Stimulated activated CD8-positive, alpha-beta memory T cell treated with anti-CD3 and anti-CD28 coated beads, Interleukin-4, amount 100 ng/mL, for 4 hours (primary cell): Measurements from ENCODE around the gene SPATA17.
"Not testable (repeated sequence)": the region's sequence is repeated elsewhere in the genome, so short reads cannot be mapped to it uniquely, and the experiment has no call there.

Experiments used
- DNase-seq, 2 donors: peaks; one replicate each; pipeline ENCODE4 v3.0.0-alpha.2; 2020; ENCODE audit warnings: low read depth in 2 of 2, low spot score in 1 of 2

SPATA17 gene

GRCh38 chr1:217630711-217631591 is at the start of gene SPATA17, which contains the start of gene GPATCH2:
TSS of gene SPATA17 (plus strand) at chr1:217631344. CDS start at chr1:217631379, 35 bp downstream.
TSS of gene GPATCH2 (minus strand) at chr1:217631090. CDS start at chr1:217630971, 119 bp downstream.
- DNase-seq = peak; percentile 32 to 47

DNA sequence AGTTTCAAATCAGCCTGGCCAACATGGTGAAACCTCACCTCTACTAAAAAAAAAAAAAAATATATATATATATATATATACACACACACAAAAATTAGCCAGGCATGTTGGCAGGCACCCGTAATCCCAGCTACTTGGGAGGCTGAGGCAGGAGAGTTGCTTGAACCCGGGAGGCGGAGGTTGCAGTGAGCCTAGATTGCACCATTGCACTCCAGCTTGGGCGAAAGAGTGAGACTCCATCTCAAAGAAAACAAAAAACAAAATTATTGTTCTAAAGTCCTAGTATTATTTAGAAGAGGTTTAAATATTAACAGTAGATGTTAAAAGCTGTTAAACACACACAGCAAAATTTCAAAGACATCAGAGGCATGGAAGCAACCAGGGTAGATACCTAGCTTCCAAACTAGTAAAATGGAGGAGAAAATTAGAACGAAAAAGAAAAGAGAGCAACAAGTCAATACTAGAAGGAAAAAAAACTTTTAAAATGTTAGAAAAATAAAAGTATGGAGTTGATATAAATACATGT is 46.8 kb upstream of the SPATA17 start:
- DNase-seq = not testable (repeated sequence)

DNA sequence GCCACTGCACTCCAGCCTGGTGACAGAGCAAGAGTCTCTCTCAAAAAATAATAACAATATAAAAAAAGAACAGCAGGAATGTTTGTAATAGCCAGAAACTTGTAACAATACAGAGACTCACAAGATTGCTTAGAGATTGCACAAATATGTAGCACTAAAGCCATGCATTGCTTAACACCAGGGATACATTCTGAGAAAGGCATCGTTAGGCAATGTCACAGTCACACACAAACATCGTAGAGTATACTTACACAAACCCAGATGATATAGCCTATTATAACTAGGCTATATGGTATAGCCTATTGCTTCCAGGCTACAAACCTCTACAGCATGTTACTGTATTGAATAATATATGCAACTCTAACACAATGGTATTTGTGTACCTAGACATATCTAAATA is 45.6 kb upstream of the SPATA17 start:
- DNase-seq = no peak

- DNase-seq = no peak
These were observed 44.6 kb upstream of the SPATA17 start for GRCh38 chr1:217586586-217586985.

DNA sequence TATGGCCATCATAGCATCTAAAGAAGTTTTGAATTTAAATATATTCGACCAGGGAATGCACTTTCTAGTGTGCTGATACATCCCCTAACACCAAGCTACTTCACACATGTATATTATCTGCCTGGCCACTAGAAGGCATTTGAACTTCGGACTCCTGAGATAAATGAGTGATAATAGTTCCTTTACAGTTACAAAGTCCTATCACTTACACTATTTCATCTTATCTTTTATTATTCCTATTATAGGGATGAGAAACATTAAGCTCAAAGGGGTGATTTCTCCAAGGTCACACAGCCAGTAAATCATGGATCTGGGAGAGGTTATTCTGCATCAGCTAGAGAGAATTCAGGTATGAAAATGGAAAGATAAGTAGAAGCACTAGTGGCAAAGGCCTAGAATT is 40.5 kb upstream of the SPATA17 start:
- DNase-seq = no peak

DNA sequence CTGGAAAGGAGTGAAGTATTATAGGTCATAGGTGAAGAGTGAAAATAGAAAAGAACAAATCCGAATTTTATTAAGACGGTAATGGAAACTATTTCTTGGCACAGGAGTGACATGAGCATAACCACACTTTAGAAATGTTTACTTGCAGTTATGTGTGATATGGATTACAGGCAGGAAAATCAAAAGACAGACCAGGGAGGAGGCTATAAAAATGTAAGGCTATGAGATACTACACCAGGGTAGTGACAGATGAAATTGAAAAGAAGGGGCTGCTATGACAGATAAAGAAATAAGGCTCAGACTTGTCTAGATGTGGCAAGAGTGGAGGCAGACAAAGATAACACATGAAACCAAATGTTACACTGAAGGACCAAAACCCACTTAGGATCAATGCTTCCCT is 32.0 kb upstream of the SPATA17 start:
- no peak for DNase-seq

DNA sequence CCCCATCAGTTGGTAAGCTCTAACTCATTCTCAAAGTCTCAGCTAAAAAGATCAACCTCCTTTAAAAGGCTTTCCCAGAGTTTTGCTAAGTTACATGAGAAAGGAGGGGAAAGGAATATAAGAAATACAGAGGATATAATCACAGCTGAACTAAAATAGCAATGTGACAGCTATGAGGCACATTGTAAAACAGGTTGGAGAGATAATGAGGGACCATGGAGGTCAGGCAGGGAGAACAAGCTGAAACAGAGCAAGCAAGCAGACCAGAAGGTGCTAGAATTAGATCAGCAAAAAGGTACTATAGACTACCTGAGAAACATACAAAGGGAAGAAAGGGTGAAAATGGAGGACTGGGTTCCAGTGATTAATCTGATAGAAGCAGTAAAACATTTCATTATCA is 28.8 kb upstream of the SPATA17 start:
- no peak for DNase-seq

DNA sequence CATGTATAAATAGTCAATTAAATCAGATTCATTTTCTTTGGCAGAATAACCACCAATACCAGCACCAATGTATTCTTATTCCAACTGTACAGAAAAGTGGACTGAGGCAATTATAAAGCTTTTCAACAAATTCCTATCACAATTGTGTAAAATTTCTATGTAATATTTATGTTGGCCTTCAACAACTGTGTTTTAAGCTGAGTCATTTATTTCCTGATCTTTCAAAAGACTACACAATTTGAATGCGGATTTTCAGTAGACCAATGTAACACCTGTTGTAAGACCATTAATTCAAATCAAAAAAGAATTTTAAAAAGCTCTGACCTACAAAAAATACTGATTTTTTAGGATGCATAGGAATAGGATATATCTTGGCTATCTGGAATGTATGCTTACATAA is 25.8 kb upstream of the SPATA17 start:
- no peak for DNase-seq

DNA sequence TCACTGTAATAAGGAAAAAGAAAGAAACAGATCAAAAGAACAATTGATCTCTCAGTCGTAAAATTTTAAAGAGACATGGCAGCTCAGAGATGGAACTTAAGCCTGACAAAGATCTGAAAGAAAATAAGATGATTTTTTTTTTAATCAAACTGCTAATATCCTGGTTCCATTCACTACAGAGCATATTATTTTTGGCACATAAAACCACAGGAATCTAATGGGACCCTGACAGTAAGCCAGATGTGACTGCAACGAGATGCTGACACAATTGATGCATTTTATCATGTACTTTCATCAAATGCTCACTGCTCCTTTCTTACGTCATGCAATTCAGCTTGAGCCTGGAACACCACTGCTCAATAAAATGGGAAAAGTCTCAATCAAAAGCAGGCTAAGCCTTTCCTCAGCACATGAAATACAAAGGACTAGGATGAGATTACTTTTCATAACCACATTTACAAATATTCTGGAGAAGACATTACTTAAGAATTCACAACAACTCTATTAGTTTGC is 16.9 kb upstream of the SPATA17 start:
- no peak for DNase-seq

DNA sequence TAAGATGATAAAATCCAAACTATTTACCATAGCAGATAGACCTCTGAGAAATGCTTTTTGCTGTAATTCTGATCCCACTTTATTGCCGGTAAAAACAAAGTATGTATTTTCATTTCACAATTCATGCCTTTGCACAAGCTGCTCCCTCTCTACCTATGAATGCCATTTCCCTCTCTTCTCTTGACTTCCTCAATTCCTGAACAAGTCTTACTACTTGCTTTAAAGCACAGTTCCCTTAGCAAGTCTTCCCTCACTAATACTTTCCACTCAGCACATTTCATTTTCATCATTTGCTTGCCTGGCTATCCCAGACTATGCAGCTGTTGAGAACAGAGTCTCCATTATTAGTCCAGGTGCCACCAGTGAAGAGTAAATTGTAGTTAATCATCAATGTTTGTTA is 14.0 kb upstream of the SPATA17 start:
- no peak for DNase-seq

GRCh38 chr1:217620814-217621213 is 10.3 kb upstream of the SPATA17 start:
- DNase-seq = no peak

GRCh38 chr1:217622042-217622441 is 9.1 kb upstream of the SPATA17 start:
- no peak for DNase-seq

DNA sequence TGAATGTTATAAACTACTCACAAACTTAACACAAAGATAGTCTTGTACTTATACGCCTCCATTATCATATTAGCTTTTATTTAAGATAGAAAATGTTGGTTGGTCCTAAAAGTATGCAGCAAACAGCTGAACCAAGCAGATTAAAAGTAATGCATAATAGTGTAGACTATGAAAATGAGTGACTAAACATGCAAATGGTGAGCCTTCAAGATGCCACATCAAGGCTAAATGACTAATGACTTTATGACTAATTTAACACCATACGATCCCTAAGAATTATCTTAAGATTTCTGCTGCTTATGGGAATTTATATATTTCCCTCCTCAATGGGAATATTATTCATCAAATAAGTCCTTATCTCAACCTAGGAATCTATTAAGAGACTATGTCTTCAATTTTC is 4.8 kb upstream of the SPATA17 start:
- DNase-seq = no peak

- no peak for DNase-seq
These were observed 3.7 kb upstream of the SPATA17 start for GRCh38 chr1:217627431-217627830.

- no peak for DNase-seq
These were observed 11.3 kb downstream of the SPATA17 start for GRCh38 chr1:217642455-217642854.

- no peak for DNase-seq
These were observed 16.6 kb downstream of the SPATA17 start for GRCh38 chr1:217647791-217648190.

- no peak for DNase-seq
These were observed 19.5 kb downstream of the SPATA17 start for GRCh38 chr1:217650674-217651073.

GRCh38 chr1:217660353-217661062 is 29.4 kb downstream of the SPATA17 start:
- no peak for DNase-seq

- no peak for DNase-seq
These were observed 30.3 kb downstream of the SPATA17 start for GRCh38 chr1:217661407-217661806.

DNA sequence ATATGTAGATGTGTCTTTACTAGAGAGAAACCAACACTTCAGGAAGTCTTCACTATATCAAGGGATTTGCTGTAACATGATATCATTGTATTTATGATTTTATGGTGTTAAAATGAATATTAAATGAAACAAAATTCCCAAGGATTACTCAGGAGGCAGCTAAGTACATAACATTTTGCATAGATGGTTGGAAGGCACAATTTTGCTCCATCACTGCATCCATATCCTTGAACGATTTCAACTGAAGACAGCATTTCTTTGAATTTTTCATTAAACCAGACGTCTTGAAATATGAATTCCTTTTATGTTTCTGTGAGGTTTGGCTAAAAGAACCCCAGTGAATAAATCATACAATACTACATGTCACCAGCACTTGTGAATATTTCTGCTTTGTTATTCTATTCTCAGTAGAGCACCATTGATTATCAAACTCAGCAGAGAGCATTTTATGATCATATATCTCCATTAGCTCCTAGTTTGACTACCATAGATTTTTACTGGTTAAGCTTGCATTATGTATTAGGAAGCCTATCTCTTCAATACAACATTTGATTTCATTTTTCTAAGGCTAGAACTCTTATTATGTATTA is 37.3 kb downstream of the SPATA17 start:
- no peak for DNase-seq

DNA sequence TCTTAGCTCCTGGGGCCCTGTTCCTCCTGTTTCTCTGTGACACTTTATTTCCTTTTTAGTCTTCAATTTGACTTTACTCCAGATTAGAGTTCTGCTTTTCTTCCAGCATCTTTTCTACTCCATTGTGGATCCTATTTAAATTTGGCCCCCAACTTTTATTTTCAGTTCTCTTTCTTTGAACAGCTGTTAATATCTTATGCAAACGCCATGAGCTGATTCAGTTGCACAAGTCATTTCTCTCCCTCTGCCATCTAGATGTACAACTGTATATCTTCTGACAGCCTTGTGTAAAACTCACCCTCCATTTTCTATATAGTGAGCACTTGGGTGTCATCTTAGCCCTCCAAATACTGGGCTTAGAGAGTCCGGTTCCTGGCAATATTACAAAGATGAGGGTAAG is 42.2 kb downstream of the SPATA17 start:
- DNase-seq = no peak
